RPMI8226 (cell line): ENCODE measurements around the gene MACROD2.

Experiments used
- DNase-seq: peaks from one replicate; pipeline ENCODE4 v3.0.0-alpha.2; 2015

MACROD2 gene

GRCh38 chr20:15814911-15815310 is 1819.6 kb downstream of the MACROD2 start:
- DNase-seq = no peak

- no peak for DNase-seq
Measured at GRCh38 chr20:15817351-15817750, 1822.0 kb downstream of the MACROD2 start.

GRCh38 chr20:15818651-15819071 is 1823.3 kb downstream of the MACROD2 start:
- no peak for DNase-seq

GRCh38 chr20:15823718-15824117 is 1828.4 kb downstream of the MACROD2 start:
- DNase-seq = no peak

GRCh38 chr20:15827628-15828027 is 1832.3 kb downstream of the MACROD2 start:
- no peak for DNase-seq

GRCh38 chr20:15831201-15831600 is 1835.9 kb downstream of the MACROD2 start:
- DNase-seq = no peak

GRCh38 chr20:15832512-15832911 is 1837.2 kb downstream of the MACROD2 start:
- no peak for DNase-seq

GRCh38 chr20:15834857-15835256 is 1839.5 kb downstream of the MACROD2 start:
- no peak for DNase-seq

GRCh38 chr20:15835811-15836210 is 1840.5 kb downstream of the MACROD2 start:
- no peak for DNase-seq

GRCh38 chr20:15836634-15837033 is 1841.3 kb downstream of the MACROD2 start:
- no peak for DNase-seq

GRCh38 chr20:15837563-15837962 is 1842.2 kb downstream of the MACROD2 start:
- DNase-seq = no peak

- DNase-seq = no peak
Measured at GRCh38 chr20:15838466-15838865, 1843.2 kb downstream of the MACROD2 start.

- no peak for DNase-seq
Measured at GRCh38 chr20:15840636-15841301, 1845.5 kb downstream of the MACROD2 start.

GRCh38 chr20:15842872-15843271 is 1847.6 kb downstream of the MACROD2 start:
- DNase-seq = no peak

- no peak for DNase-seq
Measured at GRCh38 chr20:15843777-15844176, 1848.5 kb downstream of the MACROD2 start.

GRCh38 chr20:15847196-15847784 is 1852.0 kb downstream of the MACROD2 start:
- no peak for DNase-seq

- no peak for DNase-seq
Measured at GRCh38 chr20:15848126-15848525, 1852.8 kb downstream of the MACROD2 start.

- DNase-seq = no peak
Measured at GRCh38 chr20:15848995-15849610, 1853.8 kb downstream of the MACROD2 start.

- DNase-seq = no peak
Measured at GRCh38 chr20:15851576-15852215, 1856.4 kb downstream of the MACROD2 start.

- no peak for DNase-seq
Measured at GRCh38 chr20:15854911-15855310, 1859.6 kb downstream of the MACROD2 start.

- no peak for DNase-seq
Measured at GRCh38 chr20:15857173-15857784, 1862.0 kb downstream of the MACROD2 start.

- no peak for DNase-seq
Measured at GRCh38 chr20:15859061-15859460, 1863.7 kb downstream of the MACROD2 start.

- no peak for DNase-seq
Measured at GRCh38 chr20:15860850-15861249, 1865.5 kb downstream of the MACROD2 start.
